ENCODE data around the gene CD33. TPM values are rescaled to one million over a fixed set of nuclear protein-coding genes. Genes with fewer than 3 reads are reported as not detected.

Gene CD33
- total and polyA plus RNA-seq, 2 donors (not counting 1 experiment from before 2014, with no cell fraction given), result not detected

DNA sequence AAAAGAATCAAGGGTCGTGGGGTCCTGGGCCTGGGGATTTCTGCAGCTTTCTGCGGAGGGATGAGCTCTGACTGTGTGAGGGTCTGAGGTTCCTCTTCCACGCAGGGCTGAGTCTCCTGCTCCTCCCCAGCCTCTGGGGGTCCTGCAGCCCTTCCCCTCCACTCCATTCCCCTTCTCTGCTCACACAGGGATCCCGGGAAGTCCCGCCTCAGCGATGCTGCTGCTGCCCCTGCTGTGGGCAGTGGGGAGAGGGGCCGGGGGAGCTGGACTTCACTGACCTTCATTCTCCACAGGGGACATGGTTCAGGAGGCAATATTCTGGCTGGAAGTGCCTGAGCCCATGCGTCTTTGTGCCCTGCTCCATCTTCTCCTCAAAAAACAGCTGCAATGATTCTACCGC is 26.2 kb upstream of the CD33 start:
- Histone ChIP-seq H3K4me1 (ENCODE audit: control insufficient read depth, extremely low read depth, insufficient read depth, low read length) (no peaks in the 10 kb centered on the region), H3K4me3 (replicated peaks in 1 of 4; ENCODE audit: control extremely low read depth in 1 of 4, insufficient read depth in 1 of 4, low read depth in 3 of 4, low read length in 4 of 4) (no peak overlapping the region), H4K20me1 (ENCODE audit: control insufficient read depth, extremely low read depth, insufficient read depth, low read length) (no peaks in the 10 kb centered on the region), H2AFZ (ENCODE audit: low read length) (no peak overlapping the region), H3K36me3 (ENCODE audit: control insufficient read depth, insufficient read depth, low read length) (no peaks in the 10 kb centered on the region), H3K4me2 (ENCODE audit: extremely low read depth, insufficient read depth, low read length) (no peak overlapping the region), H3K79me2 (ENCODE audit: control insufficient read depth, insufficient read depth, low read length) (no peaks in the 10 kb centered on the region), H3K27ac (ENCODE audit: insufficient read depth, low read length) (no peak overlapping the region), H3K27me3 (ENCODE audit: control insufficient read depth, insufficient read depth, low read length) (no peaks in the 10 kb centered on the region), H3K9ac (ENCODE audit: insufficient read depth, low read length) (no peak overlapping the region), H3K9me3 (ENCODE audit: control insufficient read depth, insufficient read depth, low read depth, low read length) (no peaks in the 10 kb centered on the region)
- DNase-seq (ENCODE audit: low read depth in 2 of 2), result no peak
- no peak for TF ChIP-seq EZH2 (IDR thresholded peaks at IDR 0.05; ENCODE audit: low read length, missing control alignments)

DNA sequence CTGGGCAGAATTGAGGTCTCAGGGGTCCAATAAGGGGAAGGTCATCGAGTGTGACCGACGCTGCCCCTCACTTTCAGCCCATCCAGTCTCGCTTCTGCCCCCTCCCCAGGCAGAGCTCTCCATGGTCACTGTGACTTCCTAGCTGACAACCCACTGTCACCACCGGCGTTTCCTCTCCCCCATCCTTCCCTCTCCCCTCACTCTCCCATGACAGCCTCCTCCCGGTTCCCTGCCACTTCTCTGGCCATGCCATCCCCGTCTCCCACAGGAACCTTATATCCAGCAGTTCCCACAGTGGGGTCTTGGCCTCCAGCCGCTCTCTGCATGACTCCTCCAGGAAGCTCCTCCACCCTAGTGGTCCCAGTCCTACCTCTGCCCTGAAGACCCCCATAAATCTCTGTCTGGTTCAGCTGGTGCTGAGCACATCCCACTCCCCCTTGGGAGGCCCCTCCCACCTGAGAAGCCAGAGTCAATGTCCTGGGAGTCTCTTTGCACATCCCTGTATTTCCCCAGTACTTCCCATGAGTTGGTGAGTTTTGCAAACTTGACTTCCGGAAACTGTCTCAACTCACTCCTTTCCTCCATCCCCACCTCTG is 24.7 kb upstream of the CD33 start:
- no peak for TF ChIP-seq EZH2 (IDR thresholded peaks at IDR 0.05; ENCODE audit: low read length, missing control alignments)
- TF ChIP-seq, protein P1, sequence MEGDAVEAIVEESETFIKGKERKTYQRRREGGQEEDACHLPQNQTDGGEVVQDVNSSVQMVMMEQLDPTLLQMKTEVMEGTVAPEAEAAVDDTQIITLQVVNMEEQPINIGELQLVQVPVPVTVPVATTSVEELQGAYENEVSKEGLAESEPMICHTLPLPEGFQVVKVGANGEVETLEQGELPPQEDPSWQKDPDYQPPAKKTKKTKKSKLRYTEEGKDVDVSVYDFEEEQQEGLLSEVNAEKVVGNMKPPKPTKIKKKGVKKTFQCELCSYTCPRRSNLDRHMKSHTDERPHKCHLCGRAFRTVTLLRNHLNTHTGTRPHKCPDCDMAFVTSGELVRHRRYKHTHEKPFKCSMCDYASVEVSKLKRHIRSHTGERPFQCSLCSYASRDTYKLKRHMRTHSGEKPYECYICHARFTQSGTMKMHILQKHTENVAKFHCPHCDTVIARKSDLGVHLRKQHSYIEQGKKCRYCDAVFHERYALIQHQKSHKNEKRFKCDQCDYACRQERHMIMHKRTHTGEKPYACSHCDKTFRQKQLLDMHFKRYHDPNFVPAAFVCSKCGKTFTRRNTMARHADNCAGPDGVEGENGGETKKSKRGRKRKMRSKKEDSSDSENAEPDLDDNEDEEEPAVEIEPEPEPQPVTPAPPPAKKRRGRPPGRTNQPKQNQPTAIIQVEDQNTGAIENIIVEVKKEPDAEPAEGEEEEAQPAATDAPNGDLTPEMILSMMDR (conservative IDR thresholded peaks at IDR 0.05 in 1 of 2, IDR thresholded peaks at IDR 0.05 in 1 of 2; ENCODE audit: low read depth in 1 of 2, low read length in 2 of 2), result no peak
- DNase-seq (ENCODE audit: low read depth in 2 of 2), result no peak
- Histone ChIP-seq H3K27ac (ENCODE audit: insufficient read depth, low read length) (no peak overlapping the region), H3K4me1 (ENCODE audit: control insufficient read depth, extremely low read depth, insufficient read depth, low read length) (no peaks in the 10 kb centered on the region), H3K9ac (ENCODE audit: insufficient read depth, low read length) (no peak overlapping the region), H2AFZ (ENCODE audit: low read length) (no peak overlapping the region), H3K9me3 (ENCODE audit: control insufficient read depth, insufficient read depth, low read depth, low read length) (no peaks in the 10 kb centered on the region), H4K20me1 (ENCODE audit: control insufficient read depth, extremely low read depth, insufficient read depth, low read length) (no peaks in the 10 kb centered on the region), H3K79me2 (ENCODE audit: control insufficient read depth, insufficient read depth, low read length) (no peaks in the 10 kb centered on the region), H3K4me3 (replicated peaks in 1 of 4; ENCODE audit: control extremely low read depth in 1 of 4, insufficient read depth in 1 of 4, low read depth in 3 of 4, low read length in 4 of 4) (no peak overlapping the region), H3K36me3 (ENCODE audit: control insufficient read depth, insufficient read depth, low read length) (no peaks in the 10 kb centered on the region), H3K27me3 (ENCODE audit: control insufficient read depth, insufficient read depth, low read length) (no peaks in the 10 kb centered on the region), H3K4me2 (ENCODE audit: extremely low read depth, insufficient read depth, low read length) (no peak overlapping the region)

DNA sequence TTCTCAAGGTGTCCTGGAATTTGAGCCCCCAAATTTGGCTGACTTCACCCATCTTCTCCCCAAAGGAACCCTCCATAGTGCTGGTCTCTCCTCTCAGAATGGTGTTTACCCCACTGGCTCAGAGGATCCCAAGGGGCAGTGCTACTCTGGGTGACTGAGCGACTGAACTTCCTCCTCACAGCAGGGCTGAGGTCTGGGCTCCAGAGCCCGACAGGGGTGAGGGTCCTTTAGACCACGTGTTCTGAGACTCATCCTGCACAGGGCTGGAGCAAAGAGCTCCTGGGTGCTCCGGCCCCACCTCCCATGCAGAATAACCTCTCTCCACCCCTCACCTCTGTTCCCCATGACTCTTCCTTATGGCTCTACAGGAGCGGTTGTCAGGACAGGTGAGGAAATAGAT is 23.2 kb upstream of the CD33 start:
- Histone ChIP-seq H2AFZ (ENCODE audit: low read length) (no peak overlapping the region), H3K9ac (ENCODE audit: insufficient read depth, low read length) (no peak overlapping the region), H3K27me3 (ENCODE audit: control insufficient read depth, insufficient read depth, low read length) (no peaks in the 10 kb centered on the region), H3K9me3 (ENCODE audit: control insufficient read depth, insufficient read depth, low read depth, low read length) (no peaks in the 10 kb centered on the region), H4K20me1 (ENCODE audit: control insufficient read depth, extremely low read depth, insufficient read depth, low read length) (no peaks in the 10 kb centered on the region), H3K4me1 (ENCODE audit: control insufficient read depth, extremely low read depth, insufficient read depth, low read length) (no peaks in the 10 kb centered on the region), H3K36me3 (ENCODE audit: control insufficient read depth, insufficient read depth, low read length) (no peaks in the 10 kb centered on the region), H3K4me2 (ENCODE audit: extremely low read depth, insufficient read depth, low read length) (no peak overlapping the region), H3K4me3 (replicated peaks in 1 of 4; ENCODE audit: control extremely low read depth in 1 of 4, insufficient read depth in 1 of 4, low read depth in 3 of 4, low read length in 4 of 4) (no peak overlapping the region), H3K27ac (ENCODE audit: insufficient read depth, low read length) (no peak overlapping the region), H3K79me2 (ENCODE audit: control insufficient read depth, insufficient read depth, low read length) (no peaks in the 10 kb centered on the region)
- no peak for DNase-seq (ENCODE audit: low read depth in 2 of 2)
- TF ChIP-seq, protein P1 (conservative IDR thresholded peaks at IDR 0.05 in 1 of 2, IDR thresholded peaks at IDR 0.05 in 1 of 2; ENCODE audit: low read depth in 1 of 2, low read length in 2 of 2), result no peak
- no peak for TF ChIP-seq EZH2 (IDR thresholded peaks at IDR 0.05; ENCODE audit: low read length, missing control alignments)

Data from fibroblast of lung (primary cell).